GM20431 (cell line): Measurements from ENCODE around the gene NOXA1.

Source experiments
- in situ Hi-C: fragments of 300-500 bp; cut with MseI, MboI; formaldehyde crosslinking; loops from one replicate; pipeline ENCODE4 v1.15.0; 2020; ENCODE audit warnings: low sequenced_read_pairs; ENCODE audit not compliant: unreplicated experiment

Gene NOXA1

DNA sequence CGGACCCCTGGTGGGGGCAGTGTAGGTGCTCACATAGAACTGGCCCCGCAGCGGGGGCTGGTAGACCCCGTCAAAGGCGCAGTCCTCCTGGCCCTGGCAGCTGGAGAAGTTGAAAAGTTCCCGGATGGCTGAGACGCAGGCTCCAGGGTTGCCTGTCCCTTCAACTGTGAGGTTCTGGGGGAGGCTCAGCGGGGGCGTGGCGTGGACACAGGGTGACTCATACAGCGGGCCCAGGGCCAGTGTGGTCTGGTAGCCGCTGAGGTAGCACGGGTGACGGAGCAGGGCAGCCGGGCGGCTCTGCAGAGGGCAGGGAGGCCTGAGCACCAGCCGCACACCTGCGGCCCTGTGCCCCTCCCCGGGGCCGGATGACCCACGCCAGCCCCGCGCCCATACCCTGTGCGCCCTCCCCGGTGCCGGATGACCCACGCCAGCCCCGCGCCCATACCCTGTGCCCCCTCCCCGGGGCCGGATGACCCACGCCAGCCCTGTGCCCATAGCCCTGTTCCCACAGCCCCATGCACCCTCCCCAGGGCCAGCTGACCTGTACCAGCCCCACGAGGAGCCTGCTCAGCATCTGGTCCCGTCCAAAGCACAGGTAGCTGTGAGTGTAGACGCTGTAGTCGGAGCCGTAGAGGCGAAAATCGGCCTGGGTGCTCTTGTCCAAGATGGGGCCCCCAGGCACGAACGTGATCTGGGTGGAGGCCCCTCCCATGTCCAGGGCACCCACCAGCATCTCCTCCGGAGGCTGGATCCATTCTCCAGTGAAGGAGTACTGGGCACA is 13.0 kb downstream of the NOXA1 start:
- in situ Hi-C loops, result loop anchor here (10.0 kb wide), 1 partner anchor 141 kb away; no protein-coding TSS in a partner anchor

DNA sequence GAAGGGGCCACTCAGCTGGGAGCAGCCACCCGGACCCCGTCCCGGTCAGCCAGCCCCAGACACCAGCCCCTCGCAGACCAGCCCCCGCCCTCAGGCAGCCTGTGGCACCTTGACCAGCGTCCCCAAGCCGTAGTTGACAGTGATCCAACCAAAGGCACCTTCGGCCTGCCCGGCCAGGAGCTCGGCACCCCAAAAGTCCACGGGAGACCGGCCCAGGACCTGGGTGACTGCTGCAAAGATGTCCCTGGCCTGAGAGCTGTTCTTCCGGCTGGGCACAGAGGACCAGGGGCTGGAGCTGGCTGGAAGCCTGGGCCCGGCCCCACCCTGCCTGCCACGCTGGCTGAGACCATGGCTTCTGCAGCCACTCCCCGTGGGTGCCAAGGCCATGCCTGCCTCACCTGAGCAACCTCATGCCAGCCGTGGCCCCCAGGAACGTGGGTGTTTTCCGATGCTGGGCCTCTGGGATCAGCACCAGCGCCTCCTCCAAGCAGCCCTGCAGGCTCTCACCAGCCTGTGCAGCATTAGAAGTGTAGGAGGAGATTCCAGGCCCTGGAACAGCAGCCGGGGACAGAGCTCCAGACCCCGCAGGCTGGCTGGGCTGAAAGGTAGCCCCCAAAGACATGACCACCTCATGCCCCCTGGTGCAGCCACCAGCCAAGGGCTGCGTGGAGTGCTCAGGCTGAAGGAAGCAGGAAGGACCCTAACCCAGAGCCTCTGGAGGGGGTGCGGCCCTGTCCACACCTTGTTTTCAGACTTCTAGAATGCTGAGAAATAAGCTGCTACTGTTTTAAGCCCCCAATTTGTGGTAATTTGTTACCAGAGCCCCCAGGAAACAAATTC is 13.8 kb downstream of the NOXA1 start:
- in situ Hi-C loops, result loop anchor here (10.0 kb wide), 1 partner anchor 142 kb away; no protein-coding TSS in a partner anchor

DNA sequence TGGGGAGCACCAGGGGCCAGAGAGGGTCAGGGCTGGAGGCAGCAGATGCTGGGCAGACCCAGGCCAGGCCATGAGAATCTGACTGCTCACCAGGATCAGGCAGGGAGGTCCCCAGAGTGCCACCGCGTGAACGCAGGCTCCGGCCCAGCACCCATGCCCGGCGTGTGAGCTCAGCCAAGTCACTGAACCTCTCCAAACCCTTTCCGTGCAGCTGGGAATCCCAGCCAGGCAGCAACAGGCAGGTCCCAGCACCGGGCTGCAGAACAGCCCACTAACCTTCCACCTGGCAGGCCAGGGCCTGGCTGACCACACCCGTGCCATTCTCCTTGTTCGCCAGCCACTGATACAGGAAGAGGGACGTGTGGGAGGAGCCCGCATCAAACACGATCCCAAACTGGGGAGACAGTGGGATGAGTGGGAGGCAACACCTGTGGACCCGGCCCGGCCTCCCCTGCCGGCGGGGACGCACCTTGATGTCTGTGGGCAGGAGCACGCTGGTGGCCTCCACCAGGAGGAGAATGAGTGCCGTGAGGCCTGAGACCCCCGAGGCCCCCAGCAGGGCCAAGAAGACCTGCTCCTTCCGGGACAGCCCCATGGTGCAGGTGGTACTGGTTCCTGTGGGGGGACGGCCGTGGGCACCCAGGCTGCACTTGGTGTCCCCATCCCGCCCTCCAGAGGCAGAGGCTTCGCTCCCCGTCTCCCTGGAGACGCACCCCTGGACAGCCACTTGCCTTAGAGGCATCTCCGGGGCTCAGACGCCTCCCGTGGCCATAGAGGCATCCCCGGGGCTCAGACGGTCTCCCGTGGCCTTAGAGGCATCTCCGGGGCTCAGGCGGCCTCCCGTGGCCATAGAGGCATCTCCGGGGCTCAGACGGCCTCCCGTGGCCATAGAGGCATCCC is 14.7 kb downstream of the NOXA1 start:
- in situ Hi-C loops, result loop anchor here (10.0 kb wide), 1 partner anchor 143 kb away; no protein-coding TSS in a partner anchor

DNA sequence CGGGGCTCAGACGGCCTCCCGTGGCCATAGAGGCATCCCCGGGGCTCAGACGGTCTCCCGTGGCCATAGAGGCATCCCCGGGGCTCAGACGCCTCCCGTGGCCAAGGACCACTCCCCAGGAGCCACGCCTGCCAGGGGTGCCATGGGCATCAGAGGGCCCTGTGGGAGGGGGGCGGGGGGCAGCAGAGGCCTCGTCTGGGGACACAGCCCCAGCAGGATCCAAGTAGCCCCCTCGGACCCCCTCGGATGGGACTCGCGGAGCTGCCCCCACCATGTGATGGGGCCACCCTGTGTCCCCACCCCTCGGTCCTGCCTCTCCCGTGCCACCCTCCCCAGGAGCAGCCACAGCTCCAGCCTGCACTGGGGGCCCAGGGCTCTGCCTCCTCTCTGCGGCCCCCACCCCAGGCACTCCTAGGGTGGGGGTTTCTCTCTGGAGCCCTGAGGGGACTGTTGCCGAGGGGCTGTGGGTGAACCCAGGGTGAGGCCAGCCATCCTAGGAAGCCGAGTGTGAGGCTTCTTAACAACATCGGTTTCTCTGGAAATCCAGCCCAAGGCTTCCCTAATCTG is 15.5 kb downstream of the NOXA1 start:
- in situ Hi-C loops, result loop anchor here (10.0 kb wide), 1 partner anchor 144 kb away; no protein-coding TSS in a partner anchor

DNA sequence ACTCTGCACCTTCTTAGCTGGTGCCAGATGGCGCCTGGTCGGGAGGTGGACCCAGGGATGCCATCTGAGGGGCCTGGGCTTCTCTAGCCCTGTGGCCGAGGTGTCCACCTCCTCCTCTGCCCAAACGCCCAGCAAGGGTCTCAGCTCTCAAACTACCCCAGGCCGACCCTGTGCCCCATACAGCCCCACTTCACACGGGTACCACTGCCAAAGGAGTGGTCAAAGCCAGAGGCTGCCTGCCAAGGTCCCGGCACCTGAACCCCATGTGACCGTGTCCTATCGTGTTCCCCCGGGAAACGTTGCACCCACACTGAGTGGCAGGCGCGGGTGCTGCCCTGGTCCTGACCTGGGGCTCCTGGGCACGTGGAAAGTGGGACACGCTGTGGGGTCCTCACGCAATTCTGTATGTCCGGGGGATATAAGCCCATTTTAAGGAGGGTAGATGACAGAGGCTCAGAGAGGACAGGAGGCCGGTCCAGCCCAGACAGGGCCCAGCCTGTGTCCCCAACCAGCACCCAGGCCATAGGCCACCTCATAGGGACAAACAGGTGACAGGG is 16.0 kb downstream of the NOXA1 start:
- in situ Hi-C loops, result loop anchor here (10.0 kb wide), 1 partner anchor 144 kb away; no protein-coding TSS in a partner anchor

DNA sequence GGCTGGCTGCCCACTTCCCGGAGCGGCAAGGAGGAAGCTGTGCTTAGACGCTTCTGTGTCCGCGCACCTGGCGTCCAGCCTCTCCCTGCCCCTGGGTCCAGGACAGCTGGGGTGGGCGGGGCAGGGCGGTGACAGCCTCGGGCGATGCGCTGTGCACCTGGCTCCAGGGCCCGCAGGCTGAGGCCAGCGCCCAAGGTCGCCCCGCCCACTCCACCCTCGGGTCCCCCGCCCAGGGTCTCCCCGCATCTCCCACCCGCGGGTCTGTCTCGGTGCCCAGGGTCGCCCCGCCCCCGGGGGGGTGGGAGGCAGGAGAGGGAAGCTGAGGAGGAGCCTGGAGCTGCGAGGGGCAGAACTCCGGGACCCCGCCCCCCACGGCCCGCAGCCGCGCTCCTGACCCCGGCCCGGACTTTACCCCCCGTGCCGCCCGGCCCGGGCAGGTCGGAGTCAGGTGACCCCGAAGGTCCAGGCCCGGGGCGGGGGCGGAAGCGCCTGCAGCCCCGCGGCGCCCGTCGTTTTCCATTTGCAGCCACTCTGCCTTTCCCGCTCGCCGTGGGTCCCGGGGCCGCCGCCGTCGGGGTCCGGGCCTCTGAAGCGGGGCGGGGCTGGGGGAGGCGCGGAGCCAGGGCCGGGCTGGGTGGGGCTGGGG is 18.2 kb downstream of the NOXA1 start, which contains the start of gene ENTPD8:
TSS of gene ENTPD8 (minus strand) at position 69 of the 646 bp plus-strand sequence. CDS start 3,072 bp downstream, outside the sequence.
- in situ Hi-C loops, result no loop called here

DNA sequence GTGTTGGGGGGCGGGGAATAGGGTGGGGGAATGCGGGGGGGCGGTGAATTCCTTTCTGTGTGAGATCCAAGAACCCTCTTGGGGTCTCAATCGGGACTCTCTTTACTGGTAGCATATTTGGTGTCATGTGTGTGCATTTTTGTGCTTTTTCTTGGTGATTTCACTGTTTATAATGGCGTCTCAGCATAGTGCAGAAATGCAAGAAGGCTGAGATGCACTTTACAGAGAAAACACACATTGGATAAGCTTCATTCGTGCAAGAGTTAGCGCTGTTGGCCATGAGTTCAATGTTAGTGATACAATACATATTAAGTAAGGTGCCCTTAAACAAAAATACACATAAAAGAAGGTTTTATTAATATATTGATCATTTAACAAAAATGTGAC is 18.7 kb downstream of the NOXA1 start:
- in situ Hi-C loops, result no loop called here

DNA sequence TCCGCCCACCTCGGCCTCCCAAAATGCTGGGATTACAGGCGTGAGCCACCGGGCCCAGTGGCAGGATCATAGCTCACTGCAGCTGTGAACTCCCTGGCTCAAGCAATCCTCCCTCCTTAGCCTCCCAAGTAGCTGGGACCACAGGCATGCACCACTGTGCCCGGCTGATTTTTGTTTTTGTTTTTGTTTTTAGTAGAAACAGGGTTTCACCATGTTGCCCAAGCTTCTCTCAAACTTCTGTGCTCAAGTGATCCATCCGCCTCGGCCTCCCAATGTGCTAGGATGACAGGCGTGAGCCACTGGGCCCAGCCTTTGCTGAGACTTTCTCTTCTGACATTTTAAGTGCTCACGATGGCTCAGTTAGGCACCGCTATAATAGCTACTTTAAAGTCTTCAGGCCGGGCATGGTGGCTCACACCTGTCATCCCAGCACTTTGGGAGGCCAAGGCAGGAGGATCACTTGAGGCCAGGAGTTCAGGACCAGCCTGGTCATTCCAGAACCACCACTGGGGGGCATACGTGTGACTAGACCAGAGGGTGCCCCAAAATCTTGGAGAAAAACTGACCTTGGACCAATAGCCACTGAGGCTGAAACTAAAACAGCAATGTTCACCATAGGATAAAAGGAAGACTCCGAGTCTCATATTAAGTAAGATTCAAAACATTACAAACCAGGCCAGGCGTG is 21.1 kb downstream of the NOXA1 start:
- in situ Hi-C loops, result no loop called here

DNA sequence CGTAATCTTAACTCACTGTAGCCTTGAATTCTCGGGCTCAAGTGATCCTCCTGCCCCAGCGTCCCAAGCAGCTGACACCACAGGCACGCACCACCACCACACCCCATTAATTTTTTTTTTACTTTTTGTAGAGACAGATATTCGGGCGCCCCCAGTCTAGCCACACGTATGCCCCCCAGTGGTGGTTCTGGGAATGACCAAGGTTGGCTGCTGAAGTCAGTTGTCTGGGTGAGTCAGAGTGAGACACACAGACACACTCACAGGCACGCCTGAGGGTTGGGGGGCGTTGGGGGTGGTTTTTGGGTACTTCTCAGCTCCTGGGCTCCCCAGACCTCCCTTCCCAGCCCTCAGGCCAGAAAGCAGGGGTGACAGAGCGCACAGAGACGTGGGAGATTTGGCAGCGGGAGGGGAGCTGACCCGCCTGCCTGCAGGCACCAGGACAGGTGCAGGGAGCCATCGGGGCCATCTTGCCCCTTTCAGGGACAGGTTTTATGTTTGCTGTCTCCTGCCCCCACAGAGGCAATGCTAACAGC is 22.1 kb downstream of the NOXA1 start:
- in situ Hi-C loops, result no loop called here

DNA sequence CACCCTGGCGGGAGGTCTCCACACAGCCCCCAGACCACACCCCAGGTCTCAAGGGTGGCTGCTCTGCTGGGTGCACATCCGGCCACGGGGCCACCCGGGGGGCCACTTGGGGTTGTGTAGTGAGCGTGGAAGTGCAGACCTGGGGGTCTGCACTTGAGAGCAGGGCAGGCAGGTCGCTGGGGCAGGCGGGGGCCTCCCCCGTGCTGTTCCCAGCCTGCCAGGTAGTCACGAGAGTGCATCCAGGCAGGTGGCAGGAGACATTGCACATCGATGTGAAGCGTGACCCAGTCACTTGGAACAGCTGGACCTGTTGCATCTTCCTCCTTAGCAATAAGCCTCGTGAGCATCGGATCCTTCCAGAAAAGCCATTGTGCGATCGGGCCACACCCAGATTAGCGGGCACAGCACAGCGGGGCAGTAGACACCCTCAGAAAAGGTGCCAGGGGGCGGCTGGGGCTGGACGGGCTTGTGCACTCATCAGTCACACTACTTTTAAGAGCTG is 22.8 kb downstream of the NOXA1 start:
- in situ Hi-C loops, result no loop called here

DNA sequence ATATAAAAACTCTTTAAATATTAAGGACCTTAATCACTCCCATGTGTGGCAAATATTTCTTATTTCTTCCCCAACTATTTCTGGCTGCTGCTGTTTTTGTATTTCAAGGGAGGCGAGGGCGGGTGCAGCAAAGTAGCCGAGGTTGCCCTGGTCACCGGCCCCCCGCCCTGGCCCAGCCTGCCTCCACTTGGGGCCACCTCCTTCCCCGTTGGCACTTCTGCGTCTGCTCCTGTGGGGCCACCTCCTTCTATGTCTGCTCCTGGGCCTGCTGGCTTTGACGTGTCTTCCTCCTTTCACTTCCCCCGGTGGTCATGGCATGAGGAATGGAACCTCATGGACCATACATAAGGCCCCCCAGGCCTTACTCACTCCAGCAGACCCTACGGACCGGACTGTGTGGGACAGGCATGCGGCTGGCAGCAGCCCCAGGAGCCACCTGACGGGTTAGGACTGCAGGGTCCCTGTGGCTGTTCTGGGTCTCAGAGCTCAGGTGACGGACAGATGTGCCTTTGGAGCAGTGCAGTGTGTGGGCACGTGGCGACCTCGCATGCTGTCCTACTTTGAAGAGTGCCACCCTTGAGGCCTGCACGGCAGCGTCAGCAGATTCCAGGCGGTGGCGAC is 23.8 kb downstream of the NOXA1 start:
- in situ Hi-C loops, result no loop called here

DNA sequence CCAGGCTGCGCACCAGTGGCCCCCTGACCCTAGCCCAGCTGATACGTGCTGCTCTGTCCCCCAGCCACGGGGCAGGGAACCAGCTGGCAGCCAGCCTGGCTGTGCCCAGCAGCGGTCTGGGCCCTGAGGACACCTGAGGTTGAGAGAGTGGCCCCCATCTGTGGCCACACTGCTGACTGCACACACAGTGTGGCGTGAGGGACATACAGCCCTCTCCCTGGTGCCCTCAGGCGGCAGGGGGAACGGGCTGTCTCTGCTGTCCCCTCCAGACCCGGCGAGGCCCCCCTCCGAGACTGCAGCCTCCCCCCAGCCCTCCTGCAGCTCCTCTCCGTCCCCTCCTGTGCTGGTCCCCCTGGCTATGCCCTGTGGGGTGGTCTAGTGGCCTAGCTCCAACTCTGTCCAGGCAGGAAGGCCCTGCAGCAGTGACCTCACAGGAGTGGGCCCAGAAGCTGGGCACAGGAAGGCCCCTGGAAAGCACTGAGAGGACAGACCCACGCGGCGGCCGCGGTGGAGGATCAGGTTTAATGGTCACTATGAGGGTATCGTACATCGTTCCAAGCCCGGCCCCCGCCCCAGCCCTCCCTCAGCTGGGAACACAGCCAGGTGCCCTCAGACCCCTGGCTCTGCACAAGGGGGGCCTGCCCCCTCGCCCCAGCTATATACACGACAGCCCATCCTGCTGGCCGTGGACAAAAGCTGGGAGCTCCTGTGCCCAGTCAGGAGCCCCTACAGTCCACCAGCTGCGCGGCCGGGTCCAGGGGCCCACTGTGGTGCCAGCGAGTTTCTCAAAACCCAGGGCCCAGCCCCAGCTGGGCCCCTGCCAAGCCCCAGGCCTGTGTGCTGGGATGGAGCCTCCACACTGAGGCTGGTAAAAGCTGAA is 24.8 kb downstream of the NOXA1 start:
- in situ Hi-C loops, result no loop called here

DNA sequence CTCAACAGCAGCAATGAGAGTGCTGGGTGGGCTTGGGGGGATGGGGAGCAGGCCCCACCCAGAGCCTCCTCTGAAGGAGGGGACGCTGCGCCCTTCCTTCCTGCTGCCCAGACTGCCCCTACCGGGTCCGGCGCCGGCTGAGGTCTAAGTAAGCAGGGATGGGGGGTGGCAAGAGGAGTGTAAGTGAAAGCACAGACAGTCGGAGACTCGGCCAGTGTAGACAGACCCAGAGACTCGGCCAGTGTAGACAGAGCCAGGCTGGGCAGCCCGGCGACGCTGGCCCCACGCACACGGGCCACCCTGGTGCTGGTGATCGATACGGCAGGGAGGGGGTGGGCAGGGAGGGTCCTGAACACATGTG is 25.4 kb downstream of the NOXA1 start:
- in situ Hi-C loops, result no loop called here

DNA sequence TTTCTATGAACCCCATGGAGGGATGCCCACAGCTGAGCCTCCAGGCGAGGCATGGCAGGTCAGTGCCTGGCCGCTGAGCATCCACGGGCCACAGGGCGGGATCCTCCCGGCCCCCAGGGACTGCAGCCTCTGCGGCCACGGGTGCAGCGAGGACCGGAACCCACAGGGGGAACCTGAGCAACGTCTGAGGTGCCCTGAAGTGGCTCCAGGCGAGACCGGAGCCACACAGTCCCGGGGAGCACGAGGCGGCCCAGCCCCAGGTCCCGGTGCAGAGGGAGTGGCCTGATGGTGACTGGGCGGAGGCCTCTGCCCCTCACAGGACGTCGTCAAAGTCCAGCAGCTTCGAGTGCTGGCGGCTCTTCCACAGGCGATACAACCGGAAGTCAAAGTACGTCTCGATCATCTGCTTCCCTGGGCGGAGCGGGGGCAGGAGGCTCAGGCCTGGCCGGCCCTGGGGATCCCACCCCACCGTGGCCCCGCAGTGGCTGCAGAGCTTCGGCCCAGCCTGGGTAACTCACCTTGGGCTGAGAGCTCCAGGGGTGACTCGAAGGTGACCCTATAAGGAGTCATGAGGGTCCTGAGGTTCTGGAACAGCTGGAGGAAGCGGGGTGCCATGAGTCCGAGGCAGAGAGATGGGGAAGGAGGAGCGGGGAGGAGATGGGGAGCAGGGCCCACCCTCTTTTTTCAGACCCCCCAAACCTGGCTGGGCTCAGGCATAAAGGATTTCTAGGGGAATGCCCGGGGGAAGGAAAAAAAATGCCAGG is 26.1 kb downstream of the NOXA1 start:
- in situ Hi-C loops, result no loop called here

DNA sequence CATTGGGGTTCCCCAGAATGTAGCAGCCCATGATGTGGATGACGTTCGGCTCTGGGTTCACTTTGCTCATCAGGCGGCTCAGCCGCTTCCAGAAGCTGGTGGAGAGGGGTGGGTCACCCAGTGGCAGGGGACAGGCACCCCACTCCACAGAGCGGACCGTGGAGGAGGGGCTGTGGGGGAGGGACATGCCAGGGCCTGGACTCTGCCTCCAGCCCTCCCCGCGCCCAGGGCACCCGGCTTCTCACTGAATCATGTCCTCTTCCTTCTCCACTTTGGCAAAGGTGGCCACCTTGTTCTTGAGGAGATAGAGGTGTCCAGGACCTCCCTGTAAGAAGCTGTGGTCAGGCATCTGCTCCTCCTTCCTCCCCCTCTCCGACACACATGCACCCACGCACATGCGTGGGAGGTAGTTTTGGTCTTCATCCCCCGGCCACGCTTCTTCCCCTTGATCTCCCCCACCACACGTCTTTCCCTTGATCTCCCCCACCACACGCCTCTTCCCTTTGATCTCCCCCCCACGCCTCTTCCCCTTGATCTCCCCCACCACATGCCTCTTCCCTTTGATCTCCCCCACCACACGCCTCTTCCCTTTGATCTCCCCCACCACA is 26.8 kb downstream of the NOXA1 start:
- in situ Hi-C loops, result no loop called here
